CD4-positive, alpha-beta memory T cell (primary cell): ENCODE measurements around the gene FOXL2. TPM values are rescaled to one million over a fixed set of nuclear protein-coding genes. Genes with fewer than 3 reads are reported as not detected.

Experiments used
- CTCF ChIA-PET: fragments of 350-600 bp; sonication (Branson Sonifier 250); formaldehyde crosslinking; loops from one replicate; lab custom pipeline; 2021; ENCODE audit warnings: inconsistent platforms; ENCODE audit not compliant: partially characterized antibody; lab: Charles Lee
- POLR2A ChIA-PET: fragments of 350-600 bp; sonication (Branson Sonifier 250); formaldehyde crosslinking; loops from one replicate; lab custom pipeline; 2021; ENCODE audit not compliant: partially characterized antibody; lab: Charles Lee
- DNase-seq, 5 donors: peaks; one replicate each; pipeline versions ENCODE4 v3.0.0 to v3.0.0-alpha.2; 2020 to 2022; ENCODE audit warnings: mixed read lengths in 1 of 5
- H3K27ac ChIP-seq: one replicate; pipeline ENCODE4 v1.7.0; 2013; ENCODE audit warnings: low read depth, low read length
- H3K27me3 ChIP-seq: 2 replicates; pipeline ENCODE4 v1.7.0; 2013; ENCODE audit warnings: mild to moderate bottlenecking, low read length, moderate library complexity; ENCODE audit not compliant: insufficient read depth
- H3K36me3 ChIP-seq: 2 replicates; pipeline ENCODE4 v1.7.0; 2013; ENCODE audit warnings: mild to moderate bottlenecking, low read length, moderate library complexity; ENCODE audit not compliant: insufficient read depth
- H3K4me1 ChIP-seq: 2 replicates; pipeline ENCODE4 v1.7.0; 2013; ENCODE audit warnings: mild to moderate bottlenecking, low read length, moderate library complexity; ENCODE audit not compliant: insufficient read depth
- H3K4me3 ChIP-seq, 2 donors: one replicate each; pipeline ENCODE4 v1.7.0; 2013; ENCODE audit warnings: low read length in 2 of 2, mild to moderate bottlenecking in 1 of 2
- H3K9me3 ChIP-seq, 2 donors: one replicate each; pipeline ENCODE4 v1.7.0; 2013; ENCODE audit warnings: low read length in 2 of 2, control low read depth in 1 of 2; ENCODE audit not compliant: control insufficient read depth in 1 of 2
- H3K27ac Mint-ChIP-seq, 7 donors: one replicate each; pipeline ENCODE4 v1.8.0; 2020 to 2021; ENCODE audit warnings: mixed read lengths in 7 of 7, mild to moderate bottlenecking in 6 of 7, inconsistent platforms in 3 of 7, moderate library complexity in 3 of 7
- H3K27me3 Mint-ChIP-seq, 2 donors: one replicate each; pipeline ENCODE4 v1.8.0; 2020 to 2021; ENCODE audit warnings: mixed read lengths in 2 of 2
- H3K36me3 Mint-ChIP-seq, 2 donors: one replicate each; pipeline ENCODE4 v1.8.0; 2020 to 2021; ENCODE audit warnings: mixed read lengths in 2 of 2, inconsistent platforms in 1 of 2, mild to moderate bottlenecking in 1 of 2
- H3K4me1 Mint-ChIP-seq, 4 donors: one replicate each; pipeline ENCODE4 v1.8.0; 2020 to 2021; ENCODE audit warnings: mixed read lengths in 4 of 4, mild to moderate bottlenecking in 1 of 4
- H3K4me3 Mint-ChIP-seq, 8 donors: one replicate each; pipeline ENCODE4 v1.8.0; 2020 to 2021; ENCODE audit warnings: mixed read lengths in 8 of 8, mild to moderate bottlenecking in 7 of 8, moderate library complexity in 6 of 8, inconsistent platforms in 3 of 8
- H3K9me3 Mint-ChIP-seq, 8 donors: one replicate each; pipeline ENCODE4 v1.8.0; 2020 to 2021; ENCODE audit warnings: mixed read lengths in 8 of 8, mild to moderate bottlenecking in 5 of 8, inconsistent platforms in 3 of 8, moderate library complexity in 1 of 8
- intact Hi-C: fragments of 100-400 bp; cut with micrococcal nuclease; formaldehyde crosslinking; loops from one replicate; pipeline ENCODE4 v1.15.1; 2023
- polyA plus RNA-seq, 2 donors: library from polyadenylated mRNA; unstranded; fragments of 300-500 nt; fragmentation: Illumina TruSeq; gene quantifications; one replicate each; pipeline ENCODE4 v1.2.3, GENCODE V29; 2021
- total RNA-seq, 2 experiments: library from RNA; stranded (reverse); gene quantifications; one replicate each; pipeline ENCODE4 v1.2.3, GENCODE V29; 2021

FOXL2 gene
- total and polyA plus RNA-seq, 4 experiments from 2014 or later, result not detected

GRCh38 chr3:138908846-138909245, 38.1 kb downstream of the FOXL2 start:
- ChIA-PET POLR2A (no interaction called here), CTCF (interaction anchor here (1.6 to 18.8 kb wide), 4 partner anchors 14 to 212 kb away, joined by 4 to 739 read pairs (median 8); no protein-coding TSS in a partner anchor)
- DNase-seq, result no peak
- Mint-ChIP-seq H3K27ac (no peak overlapping the region), H3K27me3 (peaks cover 0 to 2% of the 10 kb centered on the region in 2 donors), H3K4me1 (no peaks in the 10 kb centered on the region), H3K4me3 (no peak overlapping the region), H3K36me3 (no peaks in the 10 kb centered on the region), H3K9me3 (peaks cover 0 to 2% (median 0%) of the 10 kb centered on the region in 8 donors)
- Histone ChIP-seq H3K27ac (no peak overlapping the region), H3K36me3 (no peaks in the 10 kb centered on the region), H3K4me3 (no peak overlapping the region), H3K4me1 (no peaks in the 10 kb centered on the region), H3K9me3 (no peaks in the 10 kb centered on the region), H3K27me3 (no peaks in the 10 kb centered on the region)
- intact Hi-C loops, result no loop called here

- Histone ChIP-seq H3K36me3 (no peaks in the 10 kb centered on the region), H3K4me1 (no peaks in the 10 kb centered on the region), H3K9me3 (no peaks in the 10 kb centered on the region), H3K27me3 (no peaks in the 10 kb centered on the region), H3K4me3 (no peak overlapping the region), H3K27ac (no peak overlapping the region)
- ChIA-PET CTCF (interaction anchor here (0.9 to 18.8 kb wide), 5 partner anchors 9 to 211 kb away, joined by 3 to 739 read pairs (median 6); no protein-coding TSS in a partner anchor), POLR2A (no interaction called here)
- Mint-ChIP-seq H3K9me3 (peaks cover 0 to 2% (median 0%) of the 10 kb centered on the region in 8 donors), H3K27ac (no peak overlapping the region), H3K4me1 (no peaks in the 10 kb centered on the region), H3K27me3 (peaks cover 0 to 2% of the 10 kb centered on the region in 2 donors), H3K4me3 (no peak overlapping the region), H3K36me3 (no peaks in the 10 kb centered on the region)
- intact Hi-C loops, result no loop called here
- no peak for DNase-seq
Observed at GRCh38 chr3:138907539-138907938, 39.4 kb downstream of the FOXL2 start.

GRCh38 chr3:138902171-138902570, 44.8 kb downstream of the FOXL2 start:
- CTCF ChIA-PET, result interaction anchor here (0.6 to 5.9 kb wide), 4 partner anchors 14 to 459 kb away, joined by 4 to 31 read pairs (median 6); no protein-coding TSS in a partner anchor
- Mint-ChIP-seq H3K9me3 (peaks cover 0 to 2% (median 0%) of the 10 kb centered on the region in 8 donors), H3K36me3 (no peaks in the 10 kb centered on the region), H3K4me1 (no peaks in the 10 kb centered on the region), H3K27ac (no peak overlapping the region), H3K27me3 (peaks cover 0 to 1% of the 10 kb centered on the region in 2 donors), H3K4me3 (no peak overlapping the region)
- intact Hi-C loops, result no loop called here
- no peak overlapping the region for H3K27ac ChIP-seq
- H3K4me1 ChIP-seq, result no peaks in the 10 kb centered on the region
- H3K4me3 ChIP-seq, result no peak overlapping the region
- no peaks in the 10 kb centered on the region for H3K36me3 ChIP-seq
- DNase-seq, result no peak
- POLR2A ChIA-PET, result no interaction called here
- no peaks in the 10 kb centered on the region for H3K27me3 ChIP-seq
- no peaks in the 10 kb centered on the region for H3K9me3 ChIP-seq

- ChIA-PET CTCF (interaction anchor here (0.6 to 5.9 kb wide), 4 partner anchors 14 to 459 kb away, joined by 4 to 31 read pairs (median 6); no protein-coding TSS in a partner anchor), POLR2A (no interaction called here)
- Histone ChIP-seq H3K4me3 (no peak overlapping the region), H3K36me3 (no peaks in the 10 kb centered on the region), H3K27me3 (no peaks in the 10 kb centered on the region), H3K4me1 (no peaks in the 10 kb centered on the region), H3K9me3 (no peaks in the 10 kb centered on the region), H3K27ac (no peak overlapping the region)
- H3K36me3 Mint-ChIP-seq, result no peaks in the 10 kb centered on the region
- intact Hi-C loops, result no loop called here
- peaks cover 0 to 2% (median 0%) of the 10 kb centered on the region in 8 donors for H3K9me3 Mint-ChIP-seq
- DNase-seq, result no peak
- no peak overlapping the region for H3K27ac Mint-ChIP-seq
- H3K27me3 Mint-ChIP-seq, result peaks cover 0 to 1% of the 10 kb centered on the region in 2 donors
- no peaks in the 10 kb centered on the region for H3K4me1 Mint-ChIP-seq
- no peak overlapping the region for H3K4me3 Mint-ChIP-seq
Observed at GRCh38 chr3:138901567-138901966, 45.4 kb downstream of the FOXL2 start.

GRCh38 chr3:138899351-138899991, 47.5 kb downstream of the FOXL2 start:
- no peaks in the 10 kb centered on the region for H3K4me1 Mint-ChIP-seq
- peaks cover 0 to 1% of the 10 kb centered on the region in 2 donors for H3K27me3 Mint-ChIP-seq
- Histone ChIP-seq H3K9me3 (no peaks in the 10 kb centered on the region), H3K4me1 (no peaks in the 10 kb centered on the region), H3K27ac (no peak overlapping the region), H3K27me3 (no peaks in the 10 kb centered on the region), H3K4me3 (no peak overlapping the region), H3K36me3 (no peaks in the 10 kb centered on the region)
- intact Hi-C loops, result no loop called here
- no peaks in the 10 kb centered on the region for H3K36me3 Mint-ChIP-seq
- no peak for DNase-seq
- H3K27ac Mint-ChIP-seq, result peak overlapping the region in 1 of 7 donors; percentile 68
- H3K9me3 Mint-ChIP-seq, result no peaks in the 10 kb centered on the region
- ChIA-PET CTCF (interaction anchor here (0.8 to 5.9 kb wide), 5 partner anchors 17 to 305 kb away, joined by 3 to 31 read pairs (median 4); no protein-coding TSS in a partner anchor), POLR2A (no interaction called here)
- no peak overlapping the region for H3K4me3 Mint-ChIP-seq

- Mint-ChIP-seq H3K27ac (no peak overlapping the region), H3K9me3 (no peaks in the 10 kb centered on the region), H3K4me1 (no peaks in the 10 kb centered on the region), H3K27me3 (peaks cover 0 to 1% of the 10 kb centered on the region in 2 donors), H3K36me3 (no peaks in the 10 kb centered on the region), H3K4me3 (no peak overlapping the region)
- DNase-seq, result no peak
- no peak overlapping the region for H3K27ac ChIP-seq
- H3K4me3 ChIP-seq, result no peak overlapping the region
- H3K4me1 ChIP-seq, result no peaks in the 10 kb centered on the region
- ChIA-PET CTCF (interaction anchor here (0.8 to 5.9 kb wide), 4 partner anchors 17 to 212 kb away, joined by 3 to 31 read pairs (median 6); no protein-coding TSS in a partner anchor), POLR2A (no interaction called here)
- H3K9me3 ChIP-seq, result no peaks in the 10 kb centered on the region
- no peaks in the 10 kb centered on the region for H3K36me3 ChIP-seq
- intact Hi-C loops, result no loop called here
- no peaks in the 10 kb centered on the region for H3K27me3 ChIP-seq
Observed at GRCh38 chr3:138898708-138899107, 48.2 kb downstream of the FOXL2 start.

GRCh38 chr3:138898301-138898700, 48.6 kb downstream of the FOXL2 start:
- Mint-ChIP-seq H3K4me3 (no peak overlapping the region), H3K4me1 (no peaks in the 10 kb centered on the region), H3K36me3 (no peaks in the 10 kb centered on the region), H3K27me3 (peaks cover 0 to 1% of the 10 kb centered on the region in 2 donors), H3K27ac (peak overlapping the region in 1 of 7 donors; percentile 20), H3K9me3 (no peaks in the 10 kb centered on the region)
- Histone ChIP-seq H3K4me3 (no peak overlapping the region), H3K9me3 (no peaks in the 10 kb centered on the region), H3K36me3 (no peaks in the 10 kb centered on the region), H3K27ac (no peak overlapping the region), H3K27me3 (no peaks in the 10 kb centered on the region), H3K4me1 (no peaks in the 10 kb centered on the region)
- no peak for DNase-seq
- intact Hi-C loops, result no loop called here
- ChIA-PET POLR2A (no interaction called here), CTCF (interaction anchor here (0.8 to 5.9 kb wide), 4 partner anchors 18 to 212 kb away, joined by 3 to 31 read pairs (median 6); no protein-coding TSS in a partner anchor)
